ENCODE results near the gene CR1.

GRCh38 chr1:207605444-207606361 lies 109.7 kb downstream of the CR1 start:
- no peak for TF ChIP-seq POLR2AphosphoS5 (IDR thresholded peaks at IDR 0.05; ENCODE audit: low read depth, low read length)
- TF ChIP-seq CTCF (IDR thresholded peaks at IDR 0.05) = no peak
